ENCODE data around the gene TSTD1. TPM values are rescaled to one million over a fixed set of nuclear protein-coding genes. Genes with fewer than 3 reads are reported as not detected.
A peak's percentile ranks its signal among the peaks of the same experiment; 100 is the strongest.

The TSTD1 gene
- total and polyA plus RNA-seq, 12 donors: 46.3 to 280 (median 93.3) TPM

DNA sequence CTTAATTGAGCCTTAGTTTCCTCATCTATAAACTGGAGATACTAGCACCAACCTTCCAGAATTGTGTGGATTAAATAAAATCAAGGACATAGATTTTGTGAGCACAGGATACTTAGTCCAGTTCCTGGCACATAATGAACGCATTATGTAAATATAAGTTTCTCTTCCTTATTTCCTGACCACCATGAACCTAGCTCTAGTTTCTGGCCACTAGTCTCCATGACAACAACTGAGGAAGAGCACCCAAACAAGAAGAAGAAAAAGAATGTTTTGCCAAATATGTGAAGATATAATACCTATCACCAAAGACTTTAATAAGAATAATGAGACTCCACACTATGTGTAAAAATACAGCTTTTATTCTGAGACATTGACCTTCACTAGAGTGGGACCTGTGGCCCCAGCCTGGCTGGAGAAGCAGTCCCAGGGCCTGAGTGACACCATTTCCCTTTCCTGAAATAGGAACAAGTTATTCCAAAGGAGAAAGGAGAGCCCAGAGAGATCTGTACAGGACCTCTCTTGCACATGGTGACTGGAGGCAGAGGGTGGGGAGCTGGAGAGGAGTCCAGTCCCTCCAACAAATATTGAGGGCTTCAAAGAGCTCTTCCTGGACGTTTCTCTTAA lies 8.0 kb upstream of the TSTD1 start:
- Histone ChIP-seq H3K9me3 (replicated peaks in 1 of 3) (no peaks in the 10 kb centered on the region), H3K4me3 (peak overlapping the region in 2 of 4 donors; percentile 85 to 89), H3K27me3 (no peaks in the 10 kb centered on the region), H3K4me1 (replicated peaks in 1 of 2) (peaks cover 10 to 11% of the 10 kb centered on the region in 2 donors), H3K36me3 (replicated peaks in 1 of 2) (peaks cover 0 to 24% of the 10 kb centered on the region in 2 donors), H3K27ac (peak overlapping the region in 3 of 5 donors; percentile 86 to 96 (median 94))
- intact Hi-C loops (cut with DNase I): no loop called here
- 57 to 68% (median 58%) methylated on average over 2 of the region's 2 CpGs for WGBS, 4 donors
- no peak for DNase-seq
- TF ChIP-seq CTCF (IDR thresholded peaks at IDR 0.05): no peak
- TF ChIP-seq POLR2A (IDR thresholded peaks at IDR 0.05): no peak

- intact Hi-C loops (cut with DNase I): no loop called here
- H3K27me3 ChIP-seq: no peaks in the 10 kb centered on the region
- TF ChIP-seq POLR2A (IDR thresholded peaks at IDR 0.05) (peak; percentile 72 to 89), CTCF (IDR thresholded peaks at IDR 0.05) (no peak)
- peak within 1 kb of the TSS; percentile 31 to 94 (median 87) for H3K4me3 ChIP-seq
- peak; percentile 94 to 98 (median 94) for DNase-seq
- no peaks in the 10 kb centered on the region for H3K9me3 ChIP-seq (replicated peaks in 1 of 3)
- peak within 1 kb of the TSS; percentile 80 to 96 (median 87) for H3K27ac ChIP-seq
- WGBS, 4 donors: 0% methylated on average over 21 to 29 of the region's 29 CpGs
- peaks cover 10 to 11% of the 10 kb centered on the region in 2 donors for H3K4me1 ChIP-seq (replicated peaks in 1 of 2)
- H3K36me3 ChIP-seq (replicated peaks in 1 of 2): peaks cover 0 to 31% of the 10 kb centered on the region in 2 donors
Observed at GRCh38 chr1:161045736-161046604, 7.2 kb upstream of the TSTD1 start, which contains the start of gene USF1. Gene USF1, minus strand, starts transcription at chr1:161045977. Its CDS starts 2,702 bp downstream, at chr1:161043275.

- H3K9me3 ChIP-seq (replicated peaks in 1 of 3): no peaks in the 10 kb centered on the region
- H3K27me3 ChIP-seq: no peaks in the 10 kb centered on the region
- H3K36me3 ChIP-seq (replicated peaks in 1 of 2): peaks cover 0 to 34% of the 10 kb centered on the region in 2 donors
- peak overlapping the region; percentile 31 to 94 (median 87) for H3K4me3 ChIP-seq
- WGBS, 4 donors: 0 to 1% (median 1%) methylated on average over 27 to 48 of the region's 48 CpGs
- TF ChIP-seq POLR2A (IDR thresholded peaks at IDR 0.05): peak; percentile 39 to 66
- peak in 2 of 6 experiments; percentile 9 for TF ChIP-seq CTCF (IDR thresholded peaks at IDR 0.05)
- DNase-seq: peak; percentile 62 to 94 (median 85)
- H3K27ac ChIP-seq: peak overlapping the region; percentile 80 to 96 (median 87)
- H3K4me1 ChIP-seq (replicated peaks in 1 of 2): peaks cover 10 to 11% of the 10 kb centered on the region in 2 donors
- intact Hi-C loops (cut with DNase I): no loop called here
Observed at GRCh38 chr1:161044908-161045735, 6.4 kb upstream of the TSTD1 start.
